Spinal cord (tissue), 10 donors: ENCODE results near the gene TAS2R3. TPM values are rescaled to one million over a fixed set of nuclear protein-coding genes. Genes with fewer than 3 reads are reported as not detected.

ENCODE experiments used
- DNase-seq, 6 donors: peaks; one replicate each; pipeline versions ENCODE4 v3.0.0 to v3.0.0-alpha.2; 2013 to 2015; ENCODE audit warnings: low spot score in 6 of 6, low read depth in 4 of 6
- H3K27ac ChIP-seq: one replicate; pipeline ENCODE4 v1.5.1; 2013; ENCODE audit warnings: low read depth, low read length, control low read depth
- H3K27me3 ChIP-seq: one replicate; pipeline ENCODE4 v1.6.1; 2013; ENCODE audit warnings: low read length; ENCODE audit not compliant: control insufficient read depth, insufficient read depth
- H3K36me3 ChIP-seq: one replicate; pipeline ENCODE4 v1.6.1; 2013; ENCODE audit warnings: low read length; ENCODE audit not compliant: control insufficient read depth, insufficient read depth
- H3K4me1 ChIP-seq: one replicate; pipeline ENCODE4 v1.6.1; 2013; ENCODE audit warnings: low read length; ENCODE audit not compliant: control insufficient read depth, insufficient read depth
- H3K4me3 ChIP-seq: one replicate; pipeline ENCODE4 v1.5.1; 2013; ENCODE audit warnings: low read depth, low read length, control low read depth
- H3K9me3 ChIP-seq: one replicate; pipeline ENCODE4 v1.6.1; 2013; ENCODE audit warnings: low read length; ENCODE audit not compliant: control insufficient read depth, insufficient read depth
- WGBS: methylation state at CpG from one replicate; pipeline ENCODE4 v1.1.5; 2013; ENCODE audit warnings: missing lambda C conversion rate; ENCODE audit not compliant: insufficient coverage; 5-methylcytosine and 5-hydroxymethylcytosine counted together
- polyA plus RNA-seq, 2 donors: library from polyadenylated mRNA; unstranded; fragments of 120-200 nt; gene quantifications; one replicate each; pipeline ENCODE4 v1.2.1, GENCODE V29; 2013; ENCODE audit not compliant: insufficient read length in 2 of 2
- small RNA-seq: library from RNA; depleted of rRNA; stranded (forward); fragments of <200 nt; gene quantifications from one replicate; pipeline ENCODE3, GENCODE V24; 2014; ENCODE audit warnings: low replicate concordance
- total RNA-seq, 2 donors: library from RNA; depleted of rRNA in 1 of 2; stranded (reverse); fragments of 120-200 nt in 1 of 2; fragments of >200 nt in 1 of 2; gene quantifications; one replicate each; pipeline versions ENCODE4 v1.2.3 to v1.2.4, GENCODE V29; 2013 to 2014
- donor health status: healthy.

The TAS2R3 gene
- total and polyA plus RNA-seq, 4 donors = 0.33 to 5.7 (median 2.0) TPM

GRCh38 chr7:141776374-141776773 lies 12.5 kb downstream of the TAS2R3 start, which contains the start of gene TAS2R4:
Gene TAS2R4 (plus strand): TSS chr7:141776674. CDS start chr7:141778489, 1,815 bp downstream.
- Histone ChIP-seq H3K36me3 (no peaks in the 10 kb centered on the region), H3K27me3 (no peaks in the 10 kb centered on the region), H3K27ac (no peak within 1 kb of the TSS), H3K4me1 (no peaks in the 10 kb centered on the region), H3K4me3 (no peak within 1 kb of the TSS), H3K9me3 (no peaks in the 10 kb centered on the region)
- no peak for DNase-seq
- WGBS = no CpG with 5 or more reads among the region's 1 CpG

- Histone ChIP-seq H3K4me3 (no peak overlapping the region), H3K27me3 (no peaks in the 10 kb centered on the region), H3K27ac (no peak overlapping the region), H3K36me3 (no peaks in the 10 kb centered on the region), H3K9me3 (no peaks in the 10 kb centered on the region), H3K4me1 (peaks cover 3% of the 10 kb centered on the region)
- peak; percentile 19 to 89 (median 42) for DNase-seq
- 73% methylated on average over 5 of the region's 13 CpGs for WGBS
These were observed 22.0 kb downstream of the TAS2R3 start for GRCh38 chr7:141785706-141786552.

- no peak overlapping the region for H3K4me3 ChIP-seq
- no peaks in the 10 kb centered on the region for H3K9me3 ChIP-seq
- H3K4me1 ChIP-seq = peaks cover 3% of the 10 kb centered on the region
- H3K36me3 ChIP-seq = no peaks in the 10 kb centered on the region
- H3K27ac ChIP-seq = no peak overlapping the region
- H3K27me3 ChIP-seq = no peaks in the 10 kb centered on the region
- WGBS = 80% methylated on average over 1 of the region's 2 CpGs
- no peak for DNase-seq
These were observed 24.4 kb downstream of the TAS2R3 start for GRCh38 chr7:141788296-141788695.

GRCh38 chr7:141789917-141790316 lies 26.0 kb downstream of the TAS2R3 start, which contains the start of gene TAS2R5:
Gene TAS2R5 (plus strand): TSS chr7:141790217. CDS start chr7:141790362, 145 bp downstream.
- 100% methylated on average over 1 of the region's 5 CpGs for WGBS
- Histone ChIP-seq H3K4me3 (no peak within 1 kb of the TSS), H3K9me3 (no peaks in the 10 kb centered on the region), H3K27me3 (no peaks in the 10 kb centered on the region), H3K4me1 (peaks cover 3% of the 10 kb centered on the region), H3K27ac (no peak within 1 kb of the TSS), H3K36me3 (no peaks in the 10 kb centered on the region)
- DNase-seq = no peak

- DNase-seq = no peak
- no peak overlapping the region for H3K4me3 ChIP-seq
- no peaks in the 10 kb centered on the region for H3K4me1 ChIP-seq
- no peaks in the 10 kb centered on the region for H3K9me3 ChIP-seq
- no peaks in the 10 kb centered on the region for H3K27me3 ChIP-seq
- no CpG with 5 or more reads among the region's 2 CpGs for WGBS
- no peaks in the 10 kb centered on the region for H3K36me3 ChIP-seq
- H3K27ac ChIP-seq = no peak overlapping the region
These were observed 28.6 kb downstream of the TAS2R3 start for GRCh38 chr7:141792526-141792925.

Small RNA genes within 50 kb of the gene (small RNA-seq; reads per million reads assigned to genes)
- not detected for gene RNU1-82P

Other genes starting within 250 kb of the TAS2R3 start
- 10 to 100 TPM; 43.7 to 65.7 TPM for gene AGK, start 212.7 kb upstream of the TAS2R3 start, total RNA-seq
- 10 to 100 TPM; 48.5 TPM for gene AGK, start 212.7 kb upstream of the TAS2R3 start, polyA plus RNA-seq
- 10 to 100 TPM; 23.7 to 33.7 TPM for gene DENND11, start 61.9 kb upstream of the TAS2R3 start, total RNA-seq
- 10 to 100 TPM; 23.1 to 27.2 TPM for gene DENND11, start 61.9 kb upstream of the TAS2R3 start, polyA plus RNA-seq
- under 1 TPM; 0.22 to 0.30 TPM for gene WEE2, start 55.7 kb upstream of the TAS2R3 start, total RNA-seq
- under 1 TPM; 0.53 to 0.57 TPM for gene WEE2, start 55.7 kb upstream of the TAS2R3 start, polyA plus RNA-seq
- gene SSBP1, start 25.7 kb upstream of the TAS2R3 start, total RNA-seq = 100 to 1,000 TPM in 1 of 2 donors, 10 to 100 TPM in 1; 86.5 to 150 TPM
- 100 to 1,000 TPM; 117 to 119 TPM for gene SSBP1, start 25.7 kb upstream of the TAS2R3 start, polyA plus RNA-seq
- 1 to 10 TPM; 3.4 to 4.5 TPM for gene TAS2R4, start 12.6 kb downstream of the TAS2R3 start, total RNA-seq
- 1 to 10 TPM; 1.4 to 3.4 TPM for gene TAS2R4, start 12.6 kb downstream of the TAS2R3 start, polyA plus RNA-seq
- 1 to 10 TPM; 3.5 to 3.7 TPM for gene TAS2R5, start 26.1 kb downstream of the TAS2R3 start, total RNA-seq
- gene TAS2R5, start 26.1 kb downstream of the TAS2R3 start, polyA plus RNA-seq = 1 to 10 TPM; 2.4 to 4.7 TPM
- gene PRSS37, start 77.4 kb downstream of the TAS2R3 start, total RNA-seq = not detected
- under 1 TPM; 0.24 to 0.45 TPM for gene PRSS37, start 77.4 kb downstream of the TAS2R3 start, polyA plus RNA-seq
- gene OR9A4, start 152.3 kb downstream of the TAS2R3 start, total RNA-seq = under 1 TPM; 0.11 to 0.30 TPM
- not detected for gene OR9A4, start 152.3 kb downstream of the TAS2R3 start, polyA plus RNA-seq
- gene CLEC5A, start 182.9 kb downstream of the TAS2R3 start, total RNA-seq = 1 to 10 TPM in 1 of 2 donors, under 1 TPM in 1; 0.17 to 2.1 TPM
- gene CLEC5A, start 182.9 kb downstream of the TAS2R3 start, polyA plus RNA-seq = under 1 TPM in 1 of 2 donors, not detected in 1; 0.05 TPM
- not detected for gene TAS2R38, start 209.7 kb downstream of the TAS2R3 start, total RNA-seq
- not detected for gene TAS2R38, start 209.7 kb downstream of the TAS2R3 start, polyA plus RNA-seq
- gene MGAM, start 231.8 kb downstream of the TAS2R3 start, total RNA-seq = 1 to 10 TPM in 1 of 2 donors, under 1 TPM in 1; 0.61 to 6.9 TPM
- under 1 TPM; 0.57 to 0.59 TPM for gene MGAM, start 231.8 kb downstream of the TAS2R3 start, polyA plus RNA-seq